ENCODE results near the gene ACAD10.

The ACAD10 gene

GRCh38 chr12:111664961-111665865 is 20.6 kb upstream of the ACAD10 start:
- no peak overlapping the region for H3K4me3 ChIP-seq (ENCODE audit: low read depth, low read length)
- H3K27ac ChIP-seq (ENCODE audit: extremely low read depth, low read depth, low read length): no peak overlapping the region
- H3K4me1 ChIP-seq (ENCODE audit: control insufficient read depth, insufficient read depth, low read length): no peaks in the 10 kb centered on the region
- no peaks in the 10 kb centered on the region for H3K9me3 ChIP-seq (ENCODE audit: control insufficient read depth, insufficient read depth, low read depth, low read length)
- POLR2A ChIA-PET: no interaction called here
- CTCF ChIA-PET: no interaction called here
- peaks cover 53 to 71% of the 10 kb centered on the region in 2 experiments for H3K36me3 ChIP-seq (ENCODE audit: control insufficient read depth in 2 of 2, insufficient read depth in 1 of 2, low read length in 2 of 2)
- TF ChIP-seq PRDM10 (tag by site-specific recombination; IDR thresholded peaks at IDR 0.05) (0 out of 2 replicates have a peak, but pooled peaks have one; percentile 19), KLF16 (tag by site-specific recombination; IDR thresholded peaks at IDR 0.05) (no peak)

GRCh38 chr12:111672822-111673381 is 13.0 kb upstream of the ACAD10 start:
- no peaks in the 10 kb centered on the region for H3K9me3 ChIP-seq (ENCODE audit: control insufficient read depth, insufficient read depth, low read depth, low read length)
- H3K4me1 ChIP-seq (ENCODE audit: control insufficient read depth, insufficient read depth, low read length): no peaks in the 10 kb centered on the region
- POLR2A ChIA-PET: interaction anchor here (0.7 kb wide), 1 partner anchor 107 kb away, joined by 6 read pairs; no protein-coding TSS in a partner anchor
- peaks cover 69 to 86% of the 10 kb centered on the region in 2 experiments for H3K36me3 ChIP-seq (ENCODE audit: control insufficient read depth in 2 of 2, insufficient read depth in 1 of 2, low read length in 2 of 2)
- no peak for TF ChIP-seq GLIS1 (tag by site-specific recombination; IDR thresholded peaks at IDR 0.05)
- TF ChIP-seq ZNF830 (tag by site-specific recombination; IDR thresholded peaks at IDR 0.05; ENCODE audit: low read depth): no peak
- TF ChIP-seq ZNF391 (tag by site-specific recombination; IDR thresholded peaks at IDR 0.05; ENCODE audit: borderline replicate concordance, low read depth): no peak
- no peak for TF ChIP-seq ZNF843 (tag by site-specific recombination; IDR thresholded peaks at IDR 0.05)
- no peak for TF ChIP-seq ZNF670 (tag by site-specific recombination; IDR thresholded peaks at IDR 0.05; ENCODE audit: low read depth)
- TF ChIP-seq ZNF416 (tag by site-specific recombination; IDR thresholded peaks at IDR 0.05): no peak
- TF ChIP-seq ZNF645 (tag by site-specific recombination; IDR thresholded peaks at IDR 0.05): no peak
- no peak for TF ChIP-seq KLF16 (tag by site-specific recombination; IDR thresholded peaks at IDR 0.05)
- TF ChIP-seq ZNF701 (tag by site-specific recombination; IDR thresholded peaks at IDR 0.05): no peak
- no peak for TF ChIP-seq ZNF404 (tag by site-specific recombination; IDR thresholded peaks at IDR 0.05)
- TF ChIP-seq ZNF37A (tag by site-specific recombination; IDR thresholded peaks at IDR 0.05): no peak
- TF ChIP-seq REST (tag by site-specific recombination; IDR thresholded peaks at IDR 0.05): no peak
- TF ChIP-seq MZF1 (tag by site-specific recombination; IDR thresholded peaks at IDR 0.05; ENCODE audit: borderline replicate concordance): no peak
- no peak for TF ChIP-seq YY2 (tag by site-specific recombination; IDR thresholded peaks at IDR 0.05)
- TF ChIP-seq BCL11B (tag by site-specific recombination; IDR thresholded peaks at IDR 0.05; ENCODE audit: low read depth): no peak
- no peak overlapping the region for H3K27ac ChIP-seq (ENCODE audit: extremely low read depth, low read depth, low read length)
- CTCF ChIA-PET: interaction anchor here (0.6 to 4.5 kb wide), 10 partner anchors 9 to 719 kb away, joined by 3 to 24 read pairs (median 4); no protein-coding TSS in a partner anchor
- no peak overlapping the region for H3K4me3 ChIP-seq (ENCODE audit: low read depth, low read length)

Data from HEK293 (cell line).